DMS79 (cell line): ENCODE data around the gene DNAJC18.

Source experiments
- DNase-seq: peaks from one replicate; lab custom pipeline; 2025; lab: John Stamatoyannopoulos, UW

Gene DNAJC18

GRCh38 chr5:139368613-139369012, 70.7 kb downstream of the DNAJC18 start:
- DNase-seq = no peak

DNA sequence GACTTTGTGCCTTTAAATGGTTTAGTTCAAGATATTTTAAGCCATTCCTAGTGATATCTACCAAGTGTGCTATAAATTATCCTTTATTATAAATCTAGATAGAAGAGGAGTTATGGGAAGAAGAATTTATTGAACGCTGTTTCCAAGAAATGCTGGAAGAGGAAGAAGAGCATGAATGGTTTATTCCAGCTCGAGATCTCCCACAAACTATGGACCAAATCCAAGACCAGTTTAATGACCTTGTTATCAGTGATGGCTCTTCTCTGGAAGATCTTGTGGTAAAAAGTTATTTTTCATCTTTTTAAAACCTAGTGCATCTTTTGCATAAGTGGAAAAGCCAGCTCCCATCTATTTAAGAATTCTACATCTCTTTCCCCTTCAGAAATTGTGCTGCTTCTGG, 74.9 kb downstream of the DNAJC18 start:
- DNase-seq = no peak

- no peak for DNase-seq
Observed at GRCh38 chr5:139363937-139364336, 75.4 kb downstream of the DNAJC18 start.

DNA sequence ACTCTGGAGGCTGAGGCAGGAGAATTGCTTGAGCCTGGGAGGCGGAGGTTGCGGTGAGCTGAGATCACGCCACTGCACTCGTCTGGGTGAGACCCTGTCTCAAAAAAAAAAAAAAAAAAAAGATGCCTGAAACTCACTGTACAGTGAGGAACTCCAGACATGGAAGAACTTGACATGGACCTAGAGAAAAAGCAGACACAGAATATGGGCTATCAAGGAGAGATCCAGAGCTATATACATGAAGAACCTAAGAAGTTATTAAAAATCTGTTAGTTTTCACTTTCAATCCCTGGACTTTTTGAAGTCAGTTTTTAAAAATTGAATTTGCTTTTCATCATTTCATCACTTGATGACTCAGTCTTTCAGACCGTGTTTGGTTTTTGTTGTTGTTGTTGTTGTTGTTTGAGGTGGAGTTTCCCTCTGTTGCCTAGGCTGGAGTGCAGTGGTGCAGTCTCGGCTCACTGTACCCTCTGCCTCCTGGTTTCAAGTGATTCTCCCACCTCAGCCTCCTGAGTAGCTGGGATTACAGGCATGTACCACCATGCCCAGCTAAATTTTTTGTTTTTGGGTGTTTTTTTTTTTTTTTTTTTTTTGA, 77.4 kb downstream of the DNAJC18 start:
- no peak for DNase-seq

DNA sequence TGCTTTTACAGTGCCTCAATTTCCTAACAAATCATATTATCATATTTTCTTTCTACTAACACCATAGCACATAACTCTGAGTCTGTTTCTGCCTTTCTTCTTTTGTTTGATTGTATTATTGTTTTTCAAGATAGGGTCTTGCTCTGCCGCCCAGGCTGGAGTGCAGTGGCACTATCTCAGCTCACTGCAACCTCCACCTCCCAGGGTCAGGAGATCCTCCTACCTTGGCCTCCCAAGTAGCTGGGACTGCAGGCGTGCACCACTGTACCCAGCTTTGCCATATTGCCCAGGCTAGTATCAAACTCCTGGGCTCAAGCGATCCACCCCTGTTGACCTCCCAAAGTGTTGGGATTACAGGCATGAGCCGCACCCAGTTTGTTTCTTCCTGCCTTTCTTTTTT, 78.9 kb downstream of the DNAJC18 start:
- DNase-seq = no peak
